Measurements from ENCODE around the gene DGKB.

The DGKB gene

DNA sequence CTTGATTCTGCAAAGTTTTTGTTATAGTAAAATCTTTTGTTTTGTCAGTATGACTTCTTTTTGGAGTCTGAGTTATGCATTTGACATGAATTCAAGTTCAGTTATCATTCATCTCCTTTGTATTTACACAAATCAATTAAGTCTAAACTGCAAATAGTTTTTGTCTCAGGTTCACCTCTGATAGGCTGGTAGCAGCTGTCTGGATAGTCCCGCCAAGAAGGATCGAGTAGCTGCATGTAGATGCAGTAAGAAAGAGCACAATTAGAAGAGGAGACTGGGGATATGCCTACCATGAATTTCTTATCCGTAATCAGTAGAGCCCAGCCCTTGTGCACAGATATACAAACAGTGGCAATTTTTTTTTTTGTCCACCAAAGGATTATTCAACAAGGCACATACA lies 520.6 kb downstream of the DGKB start:
- DNase-seq (ENCODE audit: low spot score): no peak

DNA sequence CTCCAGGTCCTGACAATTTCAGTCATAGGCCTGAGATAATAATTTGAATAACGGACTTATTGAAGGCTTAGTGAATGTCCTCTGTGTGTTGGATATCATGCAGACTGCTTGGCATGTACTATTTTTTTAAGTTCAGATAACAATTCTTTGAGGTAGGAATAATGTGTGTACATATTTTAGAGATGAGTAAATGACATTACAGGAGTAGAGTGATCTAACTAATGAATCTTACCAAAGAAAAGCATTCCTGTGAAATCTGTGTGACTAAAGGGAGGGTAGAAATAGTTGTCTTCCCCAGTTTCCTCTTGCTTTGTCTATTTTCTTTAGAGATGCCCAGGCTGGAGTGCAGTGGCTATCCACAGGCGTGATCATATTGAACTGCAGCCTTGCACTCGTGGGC lies 521.2 kb downstream of the DGKB start:
- no peak for DNase-seq (ENCODE audit: low spot score)

DNA sequence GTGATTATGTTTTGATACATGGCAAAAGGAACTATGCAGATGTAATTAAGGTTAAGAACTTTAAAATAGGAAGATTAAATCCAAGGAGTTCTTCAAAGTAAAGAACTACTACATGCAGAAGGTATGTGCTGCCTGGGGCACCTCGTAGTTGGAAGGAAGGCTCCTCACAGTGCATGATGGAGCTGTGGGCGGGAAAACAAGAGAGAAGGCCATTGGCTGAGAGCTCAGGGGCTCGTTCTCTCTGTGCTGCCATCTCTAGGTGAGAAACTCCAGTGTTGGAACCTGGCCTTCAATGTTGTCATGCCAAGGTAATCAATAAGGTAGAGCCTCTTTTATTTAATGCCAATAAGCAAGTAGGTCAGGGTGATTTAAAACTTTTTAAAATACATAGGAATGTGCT lies 521.7 kb downstream of the DGKB start:
- DNase-seq (ENCODE audit: low spot score): no peak

DNA sequence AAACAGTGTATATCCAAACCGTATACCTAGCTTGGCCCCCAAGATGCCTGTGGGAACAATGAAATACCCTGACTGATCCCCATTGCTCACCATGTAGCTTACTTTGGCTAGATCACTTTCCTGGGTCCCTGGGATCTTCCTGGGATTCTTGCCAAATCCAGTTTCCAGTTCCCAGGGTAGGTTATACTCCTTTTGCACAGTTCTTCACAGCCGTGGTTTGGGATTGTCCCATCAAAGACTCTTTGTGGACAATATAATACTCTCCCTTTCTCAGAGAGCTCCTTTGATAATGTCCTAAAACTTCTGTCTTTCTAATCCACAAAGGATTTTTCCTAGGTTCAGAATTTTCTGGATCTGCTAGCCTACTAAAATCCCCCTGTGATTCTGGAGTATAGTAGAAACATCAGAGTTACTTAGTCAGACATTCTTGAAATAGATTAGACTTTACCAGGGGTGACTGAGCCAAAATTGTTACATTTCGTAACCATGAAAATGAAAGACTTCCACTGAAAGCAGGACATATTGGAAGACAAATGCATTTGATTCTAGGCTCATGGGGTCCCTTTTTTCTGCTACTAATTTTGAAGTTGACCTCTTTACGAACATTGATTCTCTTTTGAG lies 524.8 kb downstream of the DGKB start:
- no peak for DNase-seq (ENCODE audit: low spot score)

DNA sequence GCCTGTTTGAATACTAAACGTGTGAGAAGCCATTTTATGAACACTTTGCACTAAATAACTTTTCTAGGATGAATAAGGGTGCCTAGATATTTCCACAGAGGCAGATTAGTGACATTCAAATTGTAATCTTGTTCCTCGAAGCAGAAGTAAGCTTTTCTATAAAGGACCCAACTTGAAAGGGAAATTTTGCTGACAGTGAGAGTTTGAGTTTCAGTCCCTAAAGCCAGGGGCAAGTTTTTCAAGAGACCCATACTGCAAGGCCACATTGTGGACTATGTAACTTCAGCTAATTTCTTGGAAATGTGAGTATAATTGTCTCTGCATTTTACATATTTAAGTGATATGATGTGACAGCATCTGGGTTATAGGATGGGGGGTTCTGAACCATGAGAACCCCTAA lies 525.8 kb downstream of the DGKB start:
- no peak for DNase-seq (ENCODE audit: low spot score)

DNA sequence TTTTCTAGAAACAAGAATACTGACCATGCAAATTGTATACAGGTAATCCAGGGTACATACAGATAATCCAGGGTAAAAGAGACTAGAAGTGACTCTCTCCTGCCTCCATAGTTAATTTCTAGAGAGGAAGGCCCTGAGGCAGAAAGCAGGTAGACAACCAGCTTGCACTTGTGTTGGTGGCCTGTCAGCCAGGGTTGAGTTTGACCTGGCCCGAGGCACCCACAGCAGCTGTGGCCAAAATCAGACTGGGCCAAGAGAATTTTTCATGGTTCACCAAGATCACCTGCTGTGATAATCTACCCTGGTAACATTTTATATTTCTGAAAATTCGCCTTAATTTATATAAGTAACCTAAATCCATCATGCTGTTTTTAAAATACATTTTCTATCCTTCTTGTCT lies 526.6 kb downstream of the DGKB start:
- DNase-seq (ENCODE audit: low spot score): no peak

DNA sequence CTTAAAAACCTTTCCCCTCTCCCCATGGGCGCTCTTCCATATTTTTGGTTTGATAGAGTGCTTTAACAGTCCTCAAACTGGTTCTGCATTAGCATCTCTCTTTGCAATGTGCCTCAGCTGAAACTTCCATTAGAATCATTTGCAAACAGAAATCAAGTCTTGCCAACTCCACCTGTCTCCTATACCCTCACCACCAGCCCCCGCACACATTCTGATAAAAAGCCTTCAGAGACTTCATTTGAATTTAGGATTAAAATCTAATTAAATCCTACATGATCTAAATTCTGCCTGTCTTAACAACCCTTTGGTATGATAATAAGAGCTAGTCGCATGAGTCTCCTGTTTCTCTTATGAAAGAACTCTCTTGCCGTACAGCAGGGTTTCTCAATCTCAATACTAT lies 528.2 kb downstream of the DGKB start:
- no peak for DNase-seq (ENCODE audit: low spot score)

DNA sequence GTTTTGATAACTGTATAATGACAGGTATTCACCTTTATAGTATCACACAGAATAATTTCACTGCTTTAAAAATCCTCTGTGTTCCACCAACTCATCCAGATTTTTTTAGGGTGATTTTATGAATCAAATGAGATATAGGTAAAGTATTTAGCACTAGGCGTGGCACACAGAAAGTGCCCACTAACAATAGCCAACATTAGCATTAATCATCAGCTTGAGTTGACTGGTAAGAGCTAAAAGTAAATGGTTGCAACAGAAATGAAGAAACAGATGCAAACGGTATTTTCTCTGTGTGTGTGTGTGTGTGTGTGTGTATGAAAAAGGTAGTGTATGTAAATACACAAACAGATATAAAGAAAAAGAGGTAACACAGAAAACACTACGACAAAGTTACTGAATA lies 534.3 kb downstream of the DGKB start:
- no peak for DNase-seq (ENCODE audit: low spot score)

DNA sequence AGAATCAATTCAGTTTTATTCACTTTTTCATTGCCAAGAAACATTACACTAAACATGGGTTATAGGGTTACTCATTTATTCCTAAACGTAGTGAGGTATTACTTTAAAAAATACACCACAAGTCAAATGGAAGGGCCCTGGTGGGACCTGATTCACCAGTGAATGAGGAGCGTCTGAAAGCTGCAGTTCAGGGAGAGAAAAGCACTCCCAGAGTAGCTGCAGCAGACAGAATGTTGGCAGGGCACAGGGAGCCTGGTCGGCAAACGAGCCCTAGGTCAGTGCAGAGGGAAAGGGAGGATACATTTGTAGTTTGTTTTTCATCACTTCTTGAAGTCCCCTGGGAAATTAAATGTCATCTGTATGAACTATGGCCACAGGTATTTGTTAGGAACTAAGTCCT lies 551.4 kb downstream of the DGKB start:
- no peak for DNase-seq (ENCODE audit: low spot score)

DNA sequence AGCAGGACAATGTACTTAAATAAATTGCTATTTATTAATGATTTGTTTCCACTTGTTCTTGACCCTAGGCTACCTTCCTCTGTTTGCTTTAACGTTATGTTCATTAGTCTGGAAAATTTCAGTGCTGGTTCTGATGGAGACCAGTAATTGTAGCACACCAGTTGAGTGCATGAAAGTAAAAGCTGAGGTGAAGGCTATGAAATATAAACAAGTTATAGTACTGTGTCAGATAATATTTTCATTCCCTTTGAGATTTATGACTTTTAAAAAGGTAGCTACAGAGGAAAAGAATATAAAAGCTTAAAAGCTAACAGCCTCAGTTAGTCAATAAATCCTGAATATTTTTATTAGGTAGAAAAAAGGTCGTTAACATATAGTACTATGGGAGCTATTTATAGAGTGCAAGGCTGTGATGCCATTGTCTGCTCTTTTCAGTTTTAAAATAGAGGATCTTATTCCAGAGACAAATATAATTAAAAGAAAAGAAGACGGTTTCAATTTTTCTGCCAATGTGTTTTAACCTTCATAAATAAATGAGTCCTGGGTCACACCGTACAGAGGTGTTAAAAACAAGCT lies 561.3 kb downstream of the DGKB start:
- DNase-seq (ENCODE audit: low spot score): no peak

DNA sequence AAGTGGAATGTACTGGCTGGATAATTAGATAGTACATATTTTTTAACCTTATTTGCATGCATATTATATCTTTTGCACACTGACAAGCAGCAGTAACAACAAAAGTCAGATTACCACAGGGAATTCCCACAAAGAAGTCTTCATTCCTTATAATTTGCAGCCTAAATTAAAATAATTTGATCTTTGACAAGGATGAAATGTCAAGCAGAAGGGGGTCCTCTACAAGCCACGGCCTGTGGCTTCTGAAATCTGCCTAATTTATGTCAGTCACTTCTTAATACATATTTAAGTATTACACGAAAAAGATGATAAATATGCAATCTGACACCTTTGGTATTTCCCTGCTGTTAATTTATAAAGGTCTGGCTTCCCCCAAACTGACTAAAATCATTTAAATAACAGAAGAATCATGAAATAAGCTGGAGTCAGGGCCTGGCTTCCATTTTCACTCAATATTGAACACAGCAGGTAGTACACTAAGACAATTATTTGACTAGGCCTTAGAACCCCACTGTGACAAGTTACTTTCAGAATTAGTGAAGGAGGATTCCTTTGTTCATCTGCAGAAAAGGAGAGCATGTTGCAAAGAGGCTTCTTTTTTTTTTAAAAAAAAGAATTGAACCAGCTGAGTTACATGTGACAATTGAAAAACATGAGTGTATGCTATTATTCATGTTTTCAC lies 562.0 kb downstream of the DGKB start:
- DNase-seq (ENCODE audit: low spot score): no peak

DNA sequence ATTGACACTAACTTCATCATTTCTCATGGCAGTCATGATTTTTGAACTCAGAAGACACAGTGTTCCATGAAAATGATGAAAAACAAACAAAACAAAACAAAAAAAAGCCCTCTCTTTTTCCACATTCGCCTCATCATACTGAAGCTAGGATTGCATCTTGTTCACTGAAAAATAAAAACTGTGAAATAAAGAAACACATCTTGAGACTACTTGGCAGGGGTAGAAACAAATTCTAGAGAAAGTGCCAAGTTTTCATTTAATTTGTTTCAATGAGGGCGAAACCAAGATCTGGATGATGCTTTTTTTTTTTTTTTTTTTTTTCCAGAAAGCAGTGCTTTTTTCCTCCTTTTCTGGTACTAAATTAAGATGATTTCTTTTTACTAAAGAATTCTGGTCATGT lies 562.7 kb downstream of the DGKB start:
- DNase-seq (ENCODE audit: low spot score): no peak

DNA sequence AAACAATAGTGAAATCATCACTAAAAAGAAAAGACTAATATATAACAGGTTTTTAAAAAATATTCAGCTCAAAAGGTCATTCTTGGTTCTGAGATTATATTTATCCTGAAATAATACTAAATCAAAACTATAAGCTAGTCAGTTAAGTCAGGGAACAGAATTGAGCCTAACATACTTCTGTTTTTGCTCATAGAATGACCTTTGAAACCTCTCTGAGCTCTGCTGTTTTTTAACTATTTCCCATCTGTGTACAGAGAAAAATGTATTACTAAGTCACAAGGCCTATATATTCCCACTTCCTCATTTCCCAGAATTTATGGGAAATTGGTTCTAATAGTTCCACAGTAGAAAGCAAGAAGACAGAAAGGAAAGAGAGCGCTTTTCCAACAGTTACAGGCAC lies 566.3 kb downstream of the DGKB start:
- DNase-seq (ENCODE audit: low spot score): no peak

DNA sequence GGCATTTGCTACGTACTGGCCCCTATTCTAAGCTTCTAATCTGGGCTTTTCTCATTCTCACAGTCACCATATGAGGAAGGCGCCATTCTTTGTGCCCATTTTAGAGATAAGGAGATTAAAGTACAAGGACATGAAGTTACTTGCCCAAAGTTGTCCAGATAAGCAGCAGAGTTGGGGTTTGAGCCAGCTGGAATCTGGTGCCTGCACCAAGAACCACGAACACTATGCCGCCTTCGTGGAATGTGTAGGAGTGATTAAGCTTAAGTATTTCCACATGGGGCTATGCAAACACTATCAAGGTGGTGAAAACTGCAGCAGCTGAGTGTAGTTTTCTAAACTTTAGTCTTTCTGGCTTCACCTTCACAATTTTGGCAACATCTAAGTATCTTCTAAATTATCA lies 570.4 kb downstream of the DGKB start:
- DNase-seq (ENCODE audit: low spot score): no peak

DNA sequence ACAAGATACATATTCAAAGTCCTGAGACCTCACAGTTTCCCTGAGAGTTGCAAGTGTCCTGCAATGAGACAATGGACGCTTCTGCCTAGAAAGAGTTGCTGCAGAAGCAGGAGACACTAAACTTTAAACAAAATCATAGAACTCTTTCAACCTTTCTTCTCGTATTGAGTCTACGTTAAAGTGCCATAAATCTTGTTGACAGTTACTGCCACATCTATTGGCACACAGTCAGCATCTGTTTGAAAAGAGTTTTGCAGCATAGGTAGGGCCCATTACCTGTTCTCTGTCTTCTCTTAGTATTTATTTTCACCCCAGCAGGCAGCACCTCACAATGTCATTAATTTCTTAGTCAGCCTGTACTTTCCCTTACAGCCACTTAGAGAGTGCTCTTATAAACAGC lies 577.8 kb downstream of the DGKB start:
- DNase-seq (ENCODE audit: low spot score): no peak

DNA sequence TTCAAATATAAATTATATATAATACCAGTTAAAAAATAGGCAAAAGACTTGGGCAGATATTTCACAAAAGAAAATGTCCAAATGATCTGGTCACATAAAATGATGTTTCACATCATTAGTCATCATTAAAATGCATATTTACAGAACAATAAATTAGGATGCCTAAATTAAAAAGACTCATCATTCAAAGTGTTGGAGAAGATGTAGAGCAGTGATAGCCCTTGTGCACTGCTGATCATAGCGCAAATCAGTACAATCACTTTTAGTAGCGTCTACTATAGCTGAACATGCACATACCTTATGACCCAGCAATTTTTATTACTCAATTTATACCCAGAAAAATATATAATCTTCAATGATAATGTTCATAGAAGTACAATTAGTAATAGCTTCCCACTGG lies 579.8 kb downstream of the DGKB start:
- no peak for DNase-seq (ENCODE audit: low spot score)

DNA sequence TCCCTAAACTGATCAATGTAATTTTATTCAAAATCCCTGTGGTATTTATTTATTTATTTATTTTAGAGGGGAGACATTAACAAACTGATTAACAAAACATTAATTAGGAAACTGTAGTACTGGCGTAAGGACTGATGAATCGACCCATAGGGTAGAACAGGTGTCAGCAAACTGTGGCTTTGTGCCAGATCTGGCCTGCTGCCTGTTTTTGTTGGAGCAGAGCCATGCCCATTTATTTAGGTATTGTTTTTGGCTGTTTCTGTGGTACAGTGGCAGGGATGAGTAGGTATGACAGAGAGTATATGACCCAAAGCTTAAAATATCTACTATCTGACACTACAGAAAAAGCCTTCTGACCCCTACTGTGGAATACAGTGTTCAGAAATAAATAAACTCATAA lies 580.6 kb downstream of the DGKB start:
- DNase-seq (ENCODE audit: low spot score): no peak

DNA sequence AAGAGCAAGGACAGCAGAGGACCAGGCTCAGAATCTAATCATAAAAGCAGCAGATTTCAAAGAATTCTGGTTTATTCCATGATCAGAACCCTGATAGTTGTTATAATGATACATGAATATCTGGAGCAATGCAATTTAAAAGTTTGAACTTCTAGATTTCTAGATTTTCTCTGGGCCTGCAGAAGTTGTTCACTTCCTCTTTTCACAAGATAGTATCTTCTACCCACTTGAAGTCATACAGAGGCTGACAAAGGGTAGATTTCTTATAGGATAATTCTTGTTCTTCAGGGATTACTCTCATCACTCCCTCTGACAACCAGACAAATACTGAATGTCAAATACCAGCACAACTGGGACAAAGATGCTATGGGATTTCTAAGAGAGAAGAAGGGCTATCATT lies 593.1 kb downstream of the DGKB start:
- no peak for DNase-seq (ENCODE audit: low spot score)

DNA sequence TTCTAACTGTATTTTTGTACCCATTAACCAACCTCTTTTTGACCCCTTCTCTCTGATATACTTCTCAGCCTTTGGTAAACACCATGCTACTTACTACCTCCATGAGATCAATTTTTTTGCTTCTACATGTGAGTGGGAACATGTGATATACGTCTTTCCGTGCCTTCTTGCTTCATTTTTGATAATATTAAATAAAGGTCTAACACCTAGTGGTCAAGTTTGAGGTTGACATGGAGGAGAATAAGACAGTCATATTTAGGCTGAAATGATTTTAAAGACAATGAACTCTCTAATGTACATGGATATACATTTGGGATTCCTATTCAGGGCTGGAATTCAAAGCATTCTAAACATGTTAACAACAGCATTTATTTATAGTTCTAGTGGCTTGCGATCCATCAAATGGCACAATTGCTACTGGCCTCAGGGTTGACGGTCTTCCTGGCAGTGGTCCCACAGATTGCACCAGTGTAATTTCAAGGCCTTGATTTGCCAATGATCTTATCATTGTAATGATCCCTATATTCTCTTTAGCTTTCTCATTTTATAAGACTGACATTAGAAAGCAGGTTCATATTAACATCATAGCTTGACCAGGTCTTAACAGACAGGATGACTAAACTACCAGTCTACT lies 597.2 kb downstream of the DGKB start:
- no peak for DNase-seq (ENCODE audit: low spot score)

DNA sequence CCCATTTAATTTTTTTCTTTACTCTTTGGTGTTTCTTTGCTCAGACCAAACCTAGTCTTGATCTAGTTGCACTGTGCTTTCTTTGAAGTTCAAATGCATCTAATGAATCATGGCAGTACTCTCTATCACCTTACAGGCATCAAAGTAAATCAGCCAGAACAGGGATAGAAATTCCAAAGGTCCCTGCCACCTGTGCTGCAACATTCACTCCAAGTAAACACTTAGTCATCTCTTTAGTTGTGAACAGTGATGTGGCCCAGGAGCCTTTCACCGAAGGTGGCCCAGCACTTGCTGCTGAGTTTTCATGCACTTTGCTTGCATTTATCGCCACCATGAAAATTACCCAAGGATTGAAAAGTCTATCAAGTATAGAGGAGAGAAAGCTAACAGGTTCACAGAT lies 599.0 kb downstream of the DGKB start:
- no peak for DNase-seq (ENCODE audit: low spot score)

DNA sequence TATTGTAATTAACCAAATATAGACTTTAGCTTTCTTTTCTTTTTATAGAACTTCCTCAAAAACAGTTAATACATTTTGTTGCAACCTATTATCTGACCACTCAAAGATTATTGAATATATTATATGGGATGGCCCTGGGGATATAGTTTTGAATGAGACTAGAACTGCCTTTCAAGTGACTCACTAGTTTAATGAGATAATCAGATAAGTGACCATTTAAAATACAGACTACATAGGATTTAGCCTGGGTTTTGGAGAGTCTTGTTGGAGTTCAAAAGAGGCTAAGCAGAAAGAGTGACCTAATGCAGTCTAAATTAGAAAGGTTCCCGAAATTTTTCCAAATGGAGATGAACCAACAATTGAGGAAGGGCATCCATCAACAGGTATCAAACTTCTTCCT lies 607.9 kb downstream of the DGKB start:
- no peak for DNase-seq (ENCODE audit: low spot score)

DNA sequence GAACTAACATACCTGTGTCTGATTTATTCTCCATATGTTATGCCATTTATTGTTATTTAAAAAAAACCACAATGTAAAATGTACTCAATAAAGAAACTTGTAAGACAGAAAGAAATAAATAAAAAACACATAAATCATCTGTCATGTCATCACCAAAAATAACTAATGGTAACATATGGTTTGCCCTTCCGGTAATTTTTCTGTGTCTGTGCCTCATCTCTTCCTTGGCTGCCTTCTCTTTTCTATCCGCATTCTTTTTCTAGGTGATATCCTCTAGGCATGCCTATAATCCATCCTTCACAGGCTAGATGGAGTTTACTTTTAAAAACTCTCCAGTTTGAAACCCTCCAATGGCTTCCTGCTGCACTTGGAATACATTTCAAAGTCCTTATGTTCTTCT lies 609.1 kb downstream of the DGKB start:
- DNase-seq (ENCODE audit: low spot score): no peak

DNA sequence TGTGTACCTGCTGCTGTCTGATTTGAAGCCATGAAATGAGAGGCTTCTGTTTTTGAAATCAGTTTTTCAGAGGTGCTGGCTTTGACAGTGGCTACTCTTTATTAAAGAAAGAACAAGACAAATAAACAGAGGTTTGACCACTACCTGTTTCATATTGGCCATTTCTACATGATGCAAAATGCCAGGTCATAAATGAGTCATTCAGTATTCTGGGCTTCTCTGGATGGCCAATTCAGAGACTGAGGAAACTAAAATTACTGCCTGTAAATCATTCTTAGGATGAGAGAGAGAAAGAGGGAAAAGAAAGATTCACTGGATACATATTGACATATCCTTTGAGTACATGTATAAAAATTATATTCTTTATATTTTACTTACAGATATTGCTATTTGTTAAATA lies 609.8 kb downstream of the DGKB start:
- no peak for DNase-seq (ENCODE audit: low spot score)

DNA sequence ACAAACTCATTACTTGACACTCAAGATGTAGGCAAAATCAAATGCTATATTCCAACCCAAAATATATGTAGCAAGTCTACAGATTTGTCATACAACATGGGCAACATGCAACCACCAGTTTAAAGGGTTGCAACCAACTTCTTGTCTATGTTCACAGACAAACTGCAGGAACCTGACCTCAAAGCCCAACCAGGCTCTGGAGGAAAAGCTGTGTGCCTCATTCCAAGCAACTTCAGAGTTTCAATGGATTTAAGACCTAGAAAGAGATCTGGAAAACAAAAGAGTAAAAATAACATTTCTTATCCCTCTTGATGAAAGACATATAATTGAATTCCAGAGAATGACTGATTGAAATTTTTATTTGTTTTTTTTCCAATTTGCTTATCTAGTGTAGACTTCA lies 612.6 kb downstream of the DGKB start:
- DNase-seq (ENCODE audit: low spot score): no peak

All from HuH-7.5 (cell line).